ENCODE data around the gene MTOR.
"Not testable (repeated sequence)": the region's sequence is repeated elsewhere in the genome, so short reads cannot be mapped to it uniquely, and the experiment has no call there.

The MTOR gene

GRCh38 chr1:11099310-11100148 lies 162.8 kb downstream of the MTOR start, which contains the start of gene EXOSC10:
TSS of gene EXOSC10 (minus strand) at chr1:11099869. CDS start at chr1:11099831, 38 bp downstream.
- peak within 1 kb of the TSS; percentile 73 for H3K27ac ChIP-seq (ENCODE audit: low read depth, low read length)
- H3K4me1 ChIP-seq (ENCODE audit: control insufficient read depth, insufficient read depth, low read length): peaks cover 10% of the 10 kb centered on the region
- no peaks in the 10 kb centered on the region for H3K27me3 ChIP-seq (ENCODE audit: control insufficient read depth, insufficient read depth, low read length)
- H3K4me3 ChIP-seq (ENCODE audit: low read length): peak within 1 kb of the TSS; percentile 87
- peak within 1 kb of the TSS; percentile 87 for H3K9ac ChIP-seq (ENCODE audit: low read length)
- H3K36me3 ChIP-seq (ENCODE audit: control insufficient read depth, insufficient read depth, low read length): peaks cover 8% of the 10 kb centered on the region

GRCh38 chr1:11098931-11099309 lies 163.4 kb downstream of the MTOR start:
- H3K4me1 ChIP-seq (ENCODE audit: control insufficient read depth, insufficient read depth, low read length): peaks cover 10% of the 10 kb centered on the region
- H3K27ac ChIP-seq (ENCODE audit: low read depth, low read length): no peak overlapping the region
- peak overlapping the region; percentile 87 for H3K9ac ChIP-seq (ENCODE audit: low read length)
- no peaks in the 10 kb centered on the region for H3K27me3 ChIP-seq (ENCODE audit: control insufficient read depth, insufficient read depth, low read length)
- H3K4me3 ChIP-seq (ENCODE audit: low read length): peak overlapping the region; percentile 87
- H3K36me3 ChIP-seq (ENCODE audit: control insufficient read depth, insufficient read depth, low read length): peaks cover 10% of the 10 kb centered on the region

- H3K4me3 ChIP-seq (ENCODE audit: low read length): not testable (repeated sequence)
- H3K36me3 ChIP-seq (ENCODE audit: control insufficient read depth, insufficient read depth, low read length): peaks cover 31% of the 10 kb centered on the region
Observed at GRCh38 chr1:11083784-11084183, 178.6 kb downstream of the MTOR start.

GRCh38 chr1:11080931-11081330 lies 181.4 kb downstream of the MTOR start:
- peaks cover 32% of the 10 kb centered on the region for H3K36me3 ChIP-seq (ENCODE audit: control insufficient read depth, insufficient read depth, low read length)
- H3K4me3 ChIP-seq (ENCODE audit: low read length): no peak overlapping the region
- no peak overlapping the region for H3K9ac ChIP-seq (ENCODE audit: low read length)
- H3K4me1 ChIP-seq (ENCODE audit: control insufficient read depth, insufficient read depth, low read length): no peaks in the 10 kb centered on the region
- no peaks in the 10 kb centered on the region for H3K27me3 ChIP-seq (ENCODE audit: control insufficient read depth, insufficient read depth, low read length)
- no peak overlapping the region for H3K27ac ChIP-seq (ENCODE audit: low read depth, low read length)

More at GRCh38 chr1:11083784-11084183, 178.6 kb downstream of the MTOR start:
- not testable (repeated sequence) for H3K4me1 ChIP-seq (ENCODE audit: control insufficient read depth, insufficient read depth, low read length); H3K27me3 ChIP-seq (ENCODE audit: control insufficient read depth, insufficient read depth, low read length); H3K9ac ChIP-seq (ENCODE audit: low read length); H3K27ac ChIP-seq (ENCODE audit: low read depth, low read length)

- H3K27me3 ChIP-seq (ENCODE audit: control insufficient read depth, insufficient read depth, low read length): no peaks in the 10 kb centered on the region
- no peak overlapping the region for H3K9ac ChIP-seq (ENCODE audit: low read length)
- no peak overlapping the region for H3K27ac ChIP-seq (ENCODE audit: low read depth, low read length)
- H3K4me3 ChIP-seq (ENCODE audit: low read length): no peak overlapping the region
- peaks cover 40% of the 10 kb centered on the region for H3K36me3 ChIP-seq (ENCODE audit: control insufficient read depth, insufficient read depth, low read length)
- H3K4me1 ChIP-seq (ENCODE audit: control insufficient read depth, insufficient read depth, low read length): no peaks in the 10 kb centered on the region
Observed at GRCh38 chr1:11078631-11079030, 183.7 kb downstream of the MTOR start.

- H3K9ac ChIP-seq (ENCODE audit: low read length); H3K4me1 ChIP-seq (ENCODE audit: control insufficient read depth, insufficient read depth, low read length); H3K27me3 ChIP-seq (ENCODE audit: control insufficient read depth, insufficient read depth, low read length); H3K27ac ChIP-seq (ENCODE audit: low read depth, low read length); H3K4me3 ChIP-seq (ENCODE audit: low read length): not testable (repeated sequence)
- H3K36me3 ChIP-seq (ENCODE audit: control insufficient read depth, insufficient read depth, low read length): peaks cover 56% of the 10 kb centered on the region
Observed at GRCh38 chr1:11073398-11073797, 189.0 kb downstream of the MTOR start.

- H3K27ac ChIP-seq (ENCODE audit: low read depth, low read length): no peak overlapping the region
- no peak overlapping the region for H3K9ac ChIP-seq (ENCODE audit: low read length)
Observed at GRCh38 chr1:11072216-11072917, 190.0 kb downstream of the MTOR start.

GRCh38 chr1:11071463-11072215 lies 190.7 kb downstream of the MTOR start:
- H3K4me1 ChIP-seq (ENCODE audit: control insufficient read depth, insufficient read depth, low read length): no peaks in the 10 kb centered on the region
- H3K4me3 ChIP-seq (ENCODE audit: low read length): no peak overlapping the region
- peaks cover 57% of the 10 kb centered on the region for H3K36me3 ChIP-seq (ENCODE audit: control insufficient read depth, insufficient read depth, low read length)
- H3K27ac ChIP-seq (ENCODE audit: low read depth, low read length): no peak overlapping the region
- no peak overlapping the region for H3K9ac ChIP-seq (ENCODE audit: low read length)
- H3K27me3 ChIP-seq (ENCODE audit: control insufficient read depth, insufficient read depth, low read length): no peaks in the 10 kb centered on the region

More at GRCh38 chr1:11072216-11072917, 190.0 kb downstream of the MTOR start:
- H3K4me1 ChIP-seq (ENCODE audit: control insufficient read depth, insufficient read depth, low read length): no peaks in the 10 kb centered on the region
- no peaks in the 10 kb centered on the region for H3K27me3 ChIP-seq (ENCODE audit: control insufficient read depth, insufficient read depth, low read length)
- no peak overlapping the region for H3K4me3 ChIP-seq (ENCODE audit: low read length)
- H3K36me3 ChIP-seq (ENCODE audit: control insufficient read depth, insufficient read depth, low read length): peaks cover 62% of the 10 kb centered on the region

- Histone ChIP-seq H3K27me3 (ENCODE audit: control insufficient read depth, insufficient read depth, low read length) (no peaks in the 10 kb centered on the region), H3K4me3 (ENCODE audit: low read length) (no peak overlapping the region), H3K9ac (ENCODE audit: low read length) (no peak overlapping the region), H3K36me3 (ENCODE audit: control insufficient read depth, insufficient read depth, low read length) (peaks cover 53% of the 10 kb centered on the region), H3K27ac (ENCODE audit: low read depth, low read length) (no peak overlapping the region), H3K4me1 (ENCODE audit: control insufficient read depth, insufficient read depth, low read length) (no peaks in the 10 kb centered on the region)
Observed at GRCh38 chr1:11070876-11071275, 191.5 kb downstream of the MTOR start.

- no peak overlapping the region for H3K27ac ChIP-seq (ENCODE audit: low read depth, low read length)
Observed at GRCh38 chr1:11068600-11069473, 193.5 kb downstream of the MTOR start.

GRCh38 chr1:11067716-11068599 lies 194.4 kb downstream of the MTOR start:
- no peaks in the 10 kb centered on the region for H3K27me3 ChIP-seq (ENCODE audit: control insufficient read depth, insufficient read depth, low read length)
- no peak overlapping the region for H3K4me3 ChIP-seq (ENCODE audit: low read length)
- H3K27ac ChIP-seq (ENCODE audit: low read depth, low read length): no peak overlapping the region
- H3K36me3 ChIP-seq (ENCODE audit: control insufficient read depth, insufficient read depth, low read length): peaks cover 49% of the 10 kb centered on the region
- H3K4me1 ChIP-seq (ENCODE audit: control insufficient read depth, insufficient read depth, low read length): no peaks in the 10 kb centered on the region
- H3K9ac ChIP-seq (ENCODE audit: low read length): no peak overlapping the region

More at GRCh38 chr1:11068600-11069473, 193.5 kb downstream of the MTOR start:
- no peaks in the 10 kb centered on the region for H3K27me3 ChIP-seq (ENCODE audit: control insufficient read depth, insufficient read depth, low read length)
- no peaks in the 10 kb centered on the region for H3K4me1 ChIP-seq (ENCODE audit: control insufficient read depth, insufficient read depth, low read length)
- H3K4me3 ChIP-seq (ENCODE audit: low read length): no peak overlapping the region
- H3K9ac ChIP-seq (ENCODE audit: low read length): no peak overlapping the region
- H3K36me3 ChIP-seq (ENCODE audit: control insufficient read depth, insufficient read depth, low read length): peaks cover 50% of the 10 kb centered on the region

All from rectal smooth muscle tissue (tissue), 1 donor.